A549 (cell line): ENCODE data around the gene CCP110. TPM values are rescaled to one million over a fixed set of nuclear protein-coding genes. Genes with fewer than 3 reads are reported as not detected.

ENCODE experiments used
- BCL3 ChIP-seq: fragments of >200 bp; sonication (Bioruptor Twin); formaldehyde crosslinking; IDR thresholded peaks from 3 replicates; pipeline ENCODE4 v1.6.1; 2016
- BHLHE40 ChIP-seq: IDR thresholded peaks from 2 replicates; pipeline ENCODE4 v1.6.1; 2012; ENCODE audit warnings: low read depth, low read length, inconsistent platforms
- CBX8 ChIP-seq: fragments of 200-600 bp; sonication (generic); IDR thresholded peaks from 2 replicates; pipeline ENCODE4 v1.6.1; 2016
- CEBPB ChIP-seq, 2 experiments: fragments of >200 bp in 1 of 2; sonication (Bioruptor Twin) in 1 of 2; formaldehyde crosslinking in 1 of 2; IDR thresholded peaks; 2 replicates each; pipeline ENCODE4 v1.6.1; 2012 to 2016
- CHD4 ChIP-seq: fragments of 200-600 bp; sonication (generic); IDR thresholded peaks from 2 replicates; pipeline ENCODE4 v1.6.1; 2016; ENCODE audit warnings: antibody characterized with exemption, mild to moderate bottlenecking, borderline replicate concordance
- E2F6 ChIP-seq: IDR thresholded peaks from 2 replicates; pipeline ENCODE4 v1.6.1; 2012; ENCODE audit warnings: low read depth, borderline replicate concordance
- FOSL2 ChIP-seq, 2 experiments: fragments of 450-650 bp in 1 of 2; fragments of >200 bp in 1 of 2; sonication (Bioruptor Twin) in 1 of 2; formaldehyde crosslinking; IDR thresholded peaks; 2 replicates each; pipeline versions ENCODE4 v1.5.0 to v1.6.1; 2016 to 2020; ENCODE audit warnings: mild to moderate bottlenecking in 1 of 2, moderate library complexity in 1 of 2
- GATA3 ChIP-seq: IDR thresholded peaks from 2 replicates; pipeline ENCODE4 v1.6.1; 2012; ENCODE audit warnings: borderline replicate concordance
- HDAC2 ChIP-seq: fragments of 200-600 bp; sonication (generic); IDR thresholded peaks from 2 replicates; pipeline ENCODE4 v1.6.1; 2016
- JUNB ChIP-seq: fragments of >200 bp; sonication (Bioruptor Twin); formaldehyde crosslinking; IDR thresholded peaks from 2 replicates; pipeline ENCODE4 v1.6.1; 2016
- KDM1A ChIP-seq: fragments of 200-600 bp; sonication (generic); IDR thresholded peaks from 2 replicates; pipeline ENCODE4 v1.6.1; 2016; ENCODE audit warnings: low read depth, mild to moderate bottlenecking
- MYC ChIP-seq: IDR thresholded peaks from 2 replicates; pipeline ENCODE4 v1.6.1; 2012; ENCODE audit warnings: mild to moderate bottlenecking, inconsistent platforms, low read length, improper control_type of control experiment, borderline replicate concordance
- NFE2L2 ChIP-seq: fragments of 150-350 bp; conservative IDR thresholded peaks from 2 replicates; pipeline ENCODE4 v1.6.1; 2014; ENCODE audit warnings: low read length
- NPAS2 ChIP-seq: fragments of 250-450 bp; sonication (Bioruptor Pico); IDR thresholded peaks from 2 replicates; pipeline ENCODE4 v1.8.0; 2022; ENCODE audit warnings: mild to moderate bottlenecking, moderate library complexity, borderline replicate concordance
- NR3C1 ChIP-seq: fragments of >200 bp; sonication (Bioruptor Twin); formaldehyde crosslinking; IDR thresholded peaks from 3 replicates; pipeline ENCODE4 v1.6.1; 2017
- PHF8 ChIP-seq: fragments of 200-600 bp; sonication (generic); IDR thresholded peaks from 2 replicates; pipeline ENCODE4 v1.6.1; 2016; ENCODE audit warnings: low read depth, mild to moderate bottlenecking, antibody characterized with exemption, moderate library complexity, borderline replicate concordance
- RNF2 ChIP-seq: fragments of 200-600 bp; sonication (generic); IDR thresholded peaks from 2 replicates; pipeline ENCODE4 v1.6.1; 2016; ENCODE audit warnings: low read depth, mild to moderate bottlenecking, antibody characterized with exemption, moderate library complexity, borderline replicate concordance
- SREBF2 ChIP-seq: fragments of 450-650 bp; IDR thresholded peaks from 2 replicates; pipeline ENCODE4 v1.6.1; 2014; ENCODE audit warnings: mild to moderate bottlenecking, moderate library complexity
- TP53 ChIP-seq: fragments of 250-450 bp; sonication (Bioruptor Pico); IDR thresholded peaks from 2 replicates; pipeline ENCODE4 v1.5.0; 2021; ENCODE audit warnings: mild to moderate bottlenecking, moderate library complexity
- ZNF302 ChIP-seq: fragments of 250-450 bp; sonication (Bioruptor Pico); IDR thresholded peaks from 2 replicates; pipeline ENCODE4 v1.9.0; 2021; ENCODE audit warnings: inconsistent platforms, mild to moderate bottlenecking, moderate library complexity
- polyA plus RNA-seq, 4 experiments: library from polyadenylated mRNA; depleted of rRNA in 3 of 4; stranded (reverse); fragments of >200 nt; fragmentation: RNase III in 1 of 4; extraction: RNeasy Plus Mini Kit Qiagen cat#74134 plus additional on column Dnase treatment in 1 of 4; gene quantifications; 2 replicates in 3 of 4; 3 replicates in 1 of 4; pipeline ENCODE4 v1.2.3, GENCODE V29; 2011 to 2017
- TF ChIP-seq, protein P1 (sequence below): fragments of 200-600 bp; sonication (generic); IDR thresholded peaks from 2 replicates; pipeline ENCODE4 v1.6.1; 2016; ENCODE audit warnings: antibody characterized with exemption, mild to moderate bottlenecking, moderate library complexity
- TF ChIP-seq, protein P2 (sequence below): fragments of 150-350 bp; IDR thresholded peaks from 2 replicates; pipeline ENCODE4 v1.6.1; 2014; ENCODE audit warnings: low read depth, mild to moderate bottlenecking, low read length

The CCP110 gene
- polyA plus RNA-seq, 2 of the 4 experiments (the other 2 are of a cell fraction): 11.3 to 15.3 TPM

- TF ChIP-seq NR3C1: no peak
- TF ChIP-seq ZNF302 (CRISPR knock-in tag): no peak
- no peak for TF ChIP-seq HDAC2
- TF ChIP-seq PHF8: peak; percentile 88; the same call in 1 of the 2 replicates
- TF ChIP-seq JUNB: no peak
- TF ChIP-seq SREBF2: no peak
- 0 out of 2 replicates have a peak, but pooled peaks have one; percentile 28 for TF ChIP-seq TP53 (CRISPR knock-in tag)
- TF ChIP-seq FOSL2 (IDR thresholded peaks at IDR 0.05): peak; percentile 66; the same call in 1 of the 2 replicates
- TF ChIP-seq FOSL2 (CRISPR knock-in tag; IDR thresholded peaks at IDR 0.05): peak; percentile 98
- no peak for TF ChIP-seq NFE2L2
- no peak for TF ChIP-seq CEBPB (IDR thresholded peaks at IDR 0.05)
- TF ChIP-seq KDM1A: no peak; the same call in 1 of the 2 replicates
- TF ChIP-seq BCL3: no peak
- no peak for TF ChIP-seq BHLHE40
- TF ChIP-seq CBX8: no peak
- no peak for TF ChIP-seq RNF2
- no peak for TF ChIP-seq NPAS2 (CRISPR knock-in tag)
- TF ChIP-seq, protein P1, sequence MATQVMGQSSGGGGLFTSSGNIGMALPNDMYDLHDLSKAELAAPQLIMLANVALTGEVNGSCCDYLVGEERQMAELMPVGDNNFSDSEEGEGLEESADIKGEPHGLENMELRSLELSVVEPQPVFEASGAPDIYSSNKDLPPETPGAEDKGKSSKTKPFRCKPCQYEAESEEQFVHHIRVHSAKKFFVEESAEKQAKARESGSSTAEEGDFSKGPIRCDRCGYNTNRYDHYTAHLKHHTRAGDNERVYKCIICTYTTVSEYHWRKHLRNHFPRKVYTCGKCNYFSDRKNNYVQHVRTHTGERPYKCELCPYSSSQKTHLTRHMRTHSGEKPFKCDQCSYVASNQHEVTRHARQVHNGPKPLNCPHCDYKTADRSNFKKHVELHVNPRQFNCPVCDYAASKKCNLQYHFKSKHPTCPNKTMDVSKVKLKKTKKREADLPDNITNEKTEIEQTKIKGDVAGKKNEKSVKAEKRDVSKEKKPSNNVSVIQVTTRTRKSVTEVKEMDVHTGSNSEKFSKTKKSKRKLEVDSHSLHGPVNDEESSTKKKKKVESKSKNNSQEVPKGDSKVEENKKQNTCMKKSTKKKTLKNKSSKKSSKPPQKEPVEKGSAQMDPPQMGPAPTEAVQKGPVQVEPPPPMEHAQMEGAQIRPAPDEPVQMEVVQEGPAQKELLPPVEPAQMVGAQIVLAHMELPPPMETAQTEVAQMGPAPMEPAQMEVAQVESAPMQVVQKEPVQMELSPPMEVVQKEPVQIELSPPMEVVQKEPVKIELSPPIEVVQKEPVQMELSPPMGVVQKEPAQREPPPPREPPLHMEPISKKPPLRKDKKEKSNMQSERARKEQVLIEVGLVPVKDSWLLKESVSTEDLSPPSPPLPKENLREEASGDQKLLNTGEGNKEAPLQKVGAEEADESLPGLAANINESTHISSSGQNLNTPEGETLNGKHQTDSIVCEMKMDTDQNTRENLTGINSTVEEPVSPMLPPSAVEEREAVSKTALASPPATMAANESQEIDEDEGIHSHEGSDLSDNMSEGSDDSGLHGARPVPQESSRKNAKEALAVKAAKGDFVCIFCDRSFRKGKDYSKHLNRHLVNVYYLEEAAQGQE: no peak
- TF ChIP-seq E2F6: peak; percentile 58; the same call in 1 of the 2 replicates
- TF ChIP-seq CHD4: no peak
- TF ChIP-seq, protein P2, sequence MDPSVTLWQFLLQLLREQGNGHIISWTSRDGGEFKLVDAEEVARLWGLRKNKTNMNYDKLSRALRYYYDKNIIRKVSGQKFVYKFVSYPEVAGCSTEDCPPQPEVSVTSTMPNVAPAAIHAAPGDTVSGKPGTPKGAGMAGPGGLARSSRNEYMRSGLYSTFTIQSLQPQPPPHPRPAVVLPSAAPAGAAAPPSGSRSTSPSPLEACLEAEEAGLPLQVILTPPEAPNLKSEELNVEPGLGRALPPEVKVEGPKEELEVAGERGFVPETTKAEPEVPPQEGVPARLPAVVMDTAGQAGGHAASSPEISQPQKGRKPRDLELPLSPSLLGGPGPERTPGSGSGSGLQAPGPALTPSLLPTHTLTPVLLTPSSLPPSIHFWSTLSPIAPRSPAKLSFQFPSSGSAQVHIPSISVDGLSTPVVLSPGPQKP: no peak
- TF ChIP-seq GATA3: peak; percentile 10
- TF ChIP-seq MYC: peak; percentile 70
Measured at GRCh38 chr16:19555186-19555937, 31.6 kb downstream of the CCP110 start, which contains the start of gene VPS35L (continued).
